Fibroblast of the conjunctiva (primary cell): Measurements from ENCODE around the gene CA9.

ENCODE experiments used
- DNase-seq: peaks from one replicate; pipeline ENCODE4 v3.0.0-alpha.2; 2010; ENCODE audit warnings: low read depth

CA9 gene

GRCh38 chr9:35651956-35652828 is 21.5 kb upstream of the CA9 start:
- DNase-seq, result no peak

GRCh38 chr9:35652829-35653209 is 20.9 kb upstream of the CA9 start:
- DNase-seq, result no peak

GRCh38 chr9:35653611-35654010 is 20.1 kb upstream of the CA9 start:
- DNase-seq, result no peak

- DNase-seq, result no peak
These were observed 17.4 kb upstream of the CA9 start for GRCh38 chr9:35656348-35656747.

- no peak for DNase-seq
These were observed 16.7 kb upstream of the CA9 start for GRCh38 chr9:35656831-35657545.

GRCh38 chr9:35657546-35658136 is 16.1 kb upstream of the CA9 start, which contains the start of gene RMRP:
RMRP (minus strand) TSS chr9:35658019.
- DNase-seq, result peak; percentile 99

GRCh38 chr9:35658137-35658967 is 15.4 kb upstream of the CA9 start, which contains the start of gene CCDC107:
CCDC107 (plus strand) TSS chr9:35658292; CDS start chr9:35658380, 88 bp downstream.
- DNase-seq, result peak; percentile 75

- DNase-seq, result no peak
These were observed 14.8 kb upstream of the CA9 start for GRCh38 chr9:35658968-35659220.

GRCh38 chr9:35659340-35659739 is 14.4 kb upstream of the CA9 start:
- DNase-seq, result no peak

- no peak for DNase-seq
These were observed 12.7 kb upstream of the CA9 start for GRCh38 chr9:35660966-35661415.

- no peak for DNase-seq
These were observed 11.9 kb upstream of the CA9 start for GRCh38 chr9:35661756-35662350.

- no peak for DNase-seq
These were observed 11.3 kb upstream of the CA9 start for GRCh38 chr9:35662437-35662836.

- no peak for DNase-seq
These were observed 8.9 kb upstream of the CA9 start, which contains the start of gene ARHGEF39 for GRCh38 chr9:35664531-35665470. ARHGEF39 (minus strand) TSS chr9:35665195; CDS start chr9:35665169, 26 bp downstream.

GRCh38 chr9:35665471-35665818 is 8.3 kb upstream of the CA9 start:
- no peak for DNase-seq

- DNase-seq, result no peak
These were observed 7.7 kb upstream of the CA9 start for GRCh38 chr9:35666045-35666444.

- no peak for DNase-seq
These were observed 7.2 kb upstream of the CA9 start for GRCh38 chr9:35666549-35666948.

- no peak for DNase-seq
These were observed 5.8 kb upstream of the CA9 start for GRCh38 chr9:35667939-35668338.

GRCh38 chr9:35669331-35670145 is 4.2 kb upstream of the CA9 start:
- no peak for DNase-seq

GRCh38 chr9:35674025-35674361 is 265 bp downstream of the CA9 start:
- DNase-seq, result no peak

- DNase-seq, result no peak
These were observed 1.5 kb downstream of the CA9 start for GRCh38 chr9:35675204-35675603.
